Mesendoderm (in vitro differentiated cells): ENCODE measurements around the gene FUNDC1. TPM values are rescaled to one million over a fixed set of nuclear protein-coding genes. Genes with fewer than 3 reads are reported as not detected.

Experiments used
- DNase-seq: peaks from one replicate; pipeline ENCODE4 v3.0.0; 2013
- H2AK5ac ChIP-seq: 2 replicates; pipeline ENCODE4 v1.6.1; 2013; ENCODE audit warnings: low read length, inconsistent platforms
- H2BK120ac ChIP-seq: 2 replicates; pipeline ENCODE4 v1.6.1; 2013; ENCODE audit warnings: low read depth, mild to moderate bottlenecking, low read length, moderate library complexity, mixed read lengths
- H2BK15ac ChIP-seq: replicated peaks from 2 replicates; pipeline ENCODE4 v1.6.1; 2013; ENCODE audit warnings: low read depth, mild to moderate bottlenecking, moderate library complexity
- H2BK5ac ChIP-seq: 2 replicates; pipeline ENCODE4 v1.6.1; 2013; ENCODE audit warnings: low read length, inconsistent platforms
- H3K18ac ChIP-seq: 2 replicates; pipeline ENCODE4 v1.6.1; 2013; ENCODE audit warnings: mild to moderate bottlenecking, low read length, mixed read lengths
- H3K23ac ChIP-seq: one replicate; pipeline ENCODE4 v1.6.1; 2013; ENCODE audit warnings: low read length
- H3K27ac ChIP-seq: 2 replicates; pipeline ENCODE4 v1.5.1; 2013; ENCODE audit warnings: low read depth, mild to moderate bottlenecking, inconsistent platforms, low read length, moderate library complexity
- H3K27me3 ChIP-seq: 2 replicates; pipeline ENCODE4 v1.6.1; 2013; ENCODE audit warnings: low read length, control low read depth, mild to moderate bottlenecking, inconsistent platforms; ENCODE audit not compliant: insufficient read depth, poor library complexity
- H3K36me3 ChIP-seq: 2 replicates; pipeline ENCODE4 v1.6.1; 2013; ENCODE audit warnings: low read length, inconsistent platforms; ENCODE audit not compliant: control insufficient read depth, insufficient read depth
- H3K4ac ChIP-seq: one replicate; pipeline ENCODE4 v1.6.1; 2013; ENCODE audit warnings: low read depth, mild to moderate bottlenecking, low read length, moderate library complexity
- H3K4me1 ChIP-seq: 2 replicates; pipeline ENCODE4 v1.6.1; 2013; ENCODE audit warnings: low read depth, low read length, inconsistent platforms; ENCODE audit not compliant: control insufficient read depth
- H3K4me2 ChIP-seq: 2 replicates; pipeline ENCODE4 v1.6.1; 2013; ENCODE audit warnings: low read length
- H3K4me3 ChIP-seq: 2 replicates; pipeline ENCODE4 v1.5.1; 2013; ENCODE audit warnings: mild to moderate bottlenecking, low read length
- H3K56ac ChIP-seq: one replicate; pipeline ENCODE4 v1.6.1; 2013; ENCODE audit warnings: low read length
- H3K79me1 ChIP-seq: 2 replicates; pipeline ENCODE4 v1.6.1; 2013; ENCODE audit warnings: low read length, inconsistent platforms
- H3K79me2 ChIP-seq: 2 replicates; pipeline ENCODE4 v1.6.1; 2013; ENCODE audit warnings: mild to moderate bottlenecking, low read length; ENCODE audit not compliant: control insufficient read depth, insufficient read depth
- H3K9ac ChIP-seq: 2 replicates; pipeline ENCODE4 v1.6.1; 2013; ENCODE audit warnings: low read length, inconsistent platforms
- H4K5ac ChIP-seq: one replicate; pipeline ENCODE4 v1.6.1; 2013; ENCODE audit warnings: low read length
- H4K8ac ChIP-seq: one replicate; pipeline ENCODE4 v1.6.1; 2013; ENCODE audit warnings: low read depth, mild to moderate bottlenecking, control low read depth, low read length, moderate library complexity
- WGBS: extraction: QIAGEN DNeasy Blood & Tissue Kit; methylation state at CpG from one replicate; pipeline ENCODE4 v1.1.7; 2013; ENCODE audit warnings: low lambda C conversion rate, missing lambda C conversion rate; ENCODE audit not compliant: insufficient coverage; ENCODE audit errors: extremely low coverage; 5-methylcytosine and 5-hydroxymethylcytosine counted together
- polyA plus RNA-seq, 2 experiments: library from polyadenylated mRNA; stranded (reverse); fragments of 200-250 nt; gene quantifications; one replicate each; pipeline ENCODE4 v1.2.3, GENCODE V29; 2013

The FUNDC1 gene, protein sequence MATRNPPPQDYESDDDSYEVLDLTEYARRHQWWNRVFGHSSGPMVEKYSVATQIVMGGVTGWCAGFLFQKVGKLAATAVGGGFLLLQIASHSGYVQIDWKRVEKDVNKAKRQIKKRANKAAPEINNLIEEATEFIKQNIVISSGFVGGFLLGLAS
- 23.3 TPM for polyA plus RNA-seq (2013, experiment 1 of 2)
- polyA plus RNA-seq (2013, experiment 2 of 2) = 25.0 TPM

DNA sequence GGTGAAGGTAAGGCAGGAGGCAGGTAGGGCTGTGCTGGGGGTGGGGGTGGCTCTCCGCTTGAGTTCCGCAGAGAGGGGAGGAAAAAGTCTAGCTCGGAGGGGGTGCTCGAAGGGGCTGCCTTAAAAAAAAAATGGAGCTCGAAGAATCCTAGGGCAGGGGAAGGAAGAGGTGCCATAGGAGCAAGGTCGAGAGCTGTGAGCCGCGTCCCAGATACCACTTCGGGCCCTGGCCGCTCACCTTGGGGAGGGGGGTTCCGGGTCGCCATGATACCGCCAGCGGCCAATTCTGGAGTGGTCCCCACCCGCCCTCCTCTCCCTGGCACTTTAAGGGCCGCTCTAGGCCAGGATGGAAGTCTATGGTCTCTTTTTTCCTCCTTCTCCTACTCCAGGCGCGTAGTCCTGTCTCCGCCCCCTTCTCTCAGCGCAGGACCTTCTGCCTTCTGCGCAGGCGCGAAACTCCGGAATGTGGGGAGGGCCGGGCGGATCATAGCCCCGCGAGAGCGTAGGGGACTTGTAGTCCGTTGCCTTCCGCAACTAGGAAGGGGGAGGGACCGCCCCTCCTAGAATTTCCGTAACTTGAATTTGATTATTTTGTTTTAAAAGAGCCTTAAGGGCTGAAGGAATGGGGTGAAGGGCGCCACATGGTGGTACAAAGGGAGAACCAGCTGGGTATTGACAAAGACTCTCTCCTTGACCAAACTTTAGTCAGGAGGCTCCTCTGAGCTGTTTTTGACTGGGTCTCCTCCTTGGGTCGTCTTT lies at the start of gene FUNDC1:
FUNDC1 (minus strand) TSS at position 293 of the 759 bp plus-strand sequence; CDS start at position 266, 27 bp downstream.
- H3K4me2 ChIP-seq = peak within 1 kb of the TSS; percentile 54
- H2AK5ac ChIP-seq = no peak within 1 kb of the TSS
- H3K79me1 ChIP-seq = no peaks in the 10 kb centered on the region
- H4K8ac ChIP-seq = peak within 1 kb of the TSS; percentile 41
- no peak within 1 kb of the TSS for H3K4ac ChIP-seq
- H3K18ac ChIP-seq = peak within 1 kb of the TSS; percentile 61
- no peaks in the 10 kb centered on the region for H3K4me1 ChIP-seq
- no peak within 1 kb of the TSS for H2BK15ac ChIP-seq
- whole genome bisulfite sequencing = no CpG with 5 or more reads among the region's 35 CpGs
- no peak within 1 kb of the TSS for H3K23ac ChIP-seq
- peak within 1 kb of the TSS; percentile 84 for H3K56ac ChIP-seq
- H3K27ac ChIP-seq = no peak within 1 kb of the TSS
- H3K27me3 ChIP-seq = no peaks in the 10 kb centered on the region
- H3K36me3 ChIP-seq = no peaks in the 10 kb centered on the region
- DNase-seq = peak; percentile 98
- H3K4me3 ChIP-seq = peak within 1 kb of the TSS; percentile 60
- H2BK120ac ChIP-seq = no peak within 1 kb of the TSS
- H4K5ac ChIP-seq = no peak within 1 kb of the TSS
- H2BK5ac ChIP-seq = no peak within 1 kb of the TSS
- H3K9ac ChIP-seq = peak within 1 kb of the TSS; percentile 79
- H3K79me2 ChIP-seq = no peaks in the 10 kb centered on the region

DNA sequence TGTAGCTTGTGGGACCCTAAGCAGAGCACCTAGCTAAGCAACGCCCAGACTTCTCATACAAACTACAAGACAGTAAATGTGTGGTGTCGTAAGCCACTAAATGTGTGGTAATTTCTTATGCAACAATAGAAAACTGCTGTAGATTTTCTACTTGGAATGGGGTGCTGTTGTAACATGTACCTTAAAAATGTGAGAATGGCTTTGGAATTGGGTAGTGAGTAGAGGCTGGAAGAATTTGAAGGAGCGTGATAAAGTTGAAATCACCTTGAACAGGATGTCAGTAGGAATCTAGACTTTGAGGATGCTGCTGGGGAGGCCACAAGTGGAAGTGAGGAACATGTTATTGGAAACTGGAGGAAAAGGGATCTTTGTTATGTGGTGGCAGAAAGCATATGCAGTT lies 43.2 kb upstream of the FUNDC1 start:
- no peaks in the 10 kb centered on the region for H3K79me2 ChIP-seq
- H3K27ac ChIP-seq = no peak overlapping the region
- DNase-seq = no peak
- H3K23ac ChIP-seq = no peak overlapping the region
- no peak overlapping the region for H3K56ac ChIP-seq
- no peak overlapping the region for H2BK5ac ChIP-seq
- no peak overlapping the region for H3K4ac ChIP-seq
- H3K4me2 ChIP-seq = no peak overlapping the region
- no peaks in the 10 kb centered on the region for H3K4me1 ChIP-seq
- H4K8ac ChIP-seq = no peak overlapping the region
- H4K5ac ChIP-seq = no peak overlapping the region
- no peak overlapping the region for H3K18ac ChIP-seq
- no peak overlapping the region for H2AK5ac ChIP-seq
- WGBS = no CpG with 5 or more reads among the region's 3 CpGs
- H3K36me3 ChIP-seq = no peaks in the 10 kb centered on the region
- H3K4me3 ChIP-seq = no peak overlapping the region
- H3K79me1 ChIP-seq = no peaks in the 10 kb centered on the region
- H3K9ac ChIP-seq = no peak overlapping the region
- H3K27me3 ChIP-seq = no peaks in the 10 kb centered on the region
- H2BK15ac ChIP-seq = no peak overlapping the region
- H2BK120ac ChIP-seq = no peak overlapping the region

DNA sequence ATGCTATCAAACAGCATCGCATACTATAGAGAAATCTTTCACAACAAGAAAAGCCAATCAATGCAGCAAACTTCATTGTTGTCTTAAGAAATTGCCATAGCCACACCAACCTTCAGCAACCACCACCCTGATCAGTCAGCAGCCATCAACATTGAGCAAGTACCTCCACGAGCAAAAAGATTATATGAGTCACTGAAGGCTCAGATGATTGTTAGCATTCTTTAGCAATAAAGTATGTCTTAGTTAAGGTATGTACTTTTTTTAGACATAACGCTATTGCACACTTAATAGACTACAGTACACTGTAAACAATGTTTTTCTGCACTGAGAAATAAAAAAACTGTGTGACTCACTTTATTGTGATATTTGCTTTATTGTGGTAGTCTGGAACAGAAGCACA lies 37.8 kb upstream of the FUNDC1 start:
- no CpG with 5 or more reads among the region's 3 CpGs for WGBS

DNA sequence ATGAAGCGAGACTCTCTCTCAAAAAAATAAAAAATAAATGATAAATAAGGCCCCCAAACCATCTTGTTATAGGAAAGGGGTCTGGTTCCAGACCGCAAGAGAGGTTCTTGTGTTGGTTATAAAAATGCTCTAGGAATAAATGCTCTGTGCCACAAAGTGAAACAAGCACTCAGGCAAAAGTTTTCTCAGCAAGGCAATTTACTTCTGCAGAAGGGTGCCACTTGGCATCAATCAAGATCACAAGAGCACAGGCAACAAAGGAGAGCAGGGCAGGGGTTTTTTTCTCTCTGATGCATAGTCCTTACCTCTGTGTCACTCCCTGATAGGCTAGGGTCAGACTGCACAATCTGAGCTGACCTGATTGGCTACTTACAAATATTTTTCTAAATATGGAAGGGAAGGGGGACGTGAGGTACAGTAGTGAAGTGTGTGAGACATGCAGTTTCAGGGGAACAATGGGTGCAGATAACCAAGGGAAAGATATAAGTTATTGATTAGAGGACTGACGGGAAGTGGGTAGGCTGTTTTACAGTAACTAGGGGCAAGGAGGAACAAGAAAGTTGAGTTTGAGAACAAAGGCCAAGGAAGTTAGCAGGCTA lies 29.8 kb upstream of the FUNDC1 start:
- no peaks in the 10 kb centered on the region for H3K27me3 ChIP-seq
- H3K56ac ChIP-seq = no peak overlapping the region
- H2BK5ac ChIP-seq = no peak overlapping the region
- no peak overlapping the region for H3K4me3 ChIP-seq
- no peaks in the 10 kb centered on the region for H3K79me1 ChIP-seq
- H3K27ac ChIP-seq = no peak overlapping the region
- H4K8ac ChIP-seq = no peak overlapping the region
- H3K4me2 ChIP-seq = no peak overlapping the region
- no peak overlapping the region for H2BK15ac ChIP-seq
- no peaks in the 10 kb centered on the region for H3K79me2 ChIP-seq
- H3K9ac ChIP-seq = no peak overlapping the region
- no CpG with 5 or more reads among the region's 4 CpGs for WGBS
- peak; percentile 0 for DNase-seq
- H3K36me3 ChIP-seq = no peaks in the 10 kb centered on the region
- no peaks in the 10 kb centered on the region for H3K4me1 ChIP-seq
- H2AK5ac ChIP-seq = no peak overlapping the region
- no peak overlapping the region for H4K5ac ChIP-seq
- no peak overlapping the region for H3K18ac ChIP-seq
- H3K23ac ChIP-seq = no peak overlapping the region
- H3K4ac ChIP-seq = no peak overlapping the region
- no peak overlapping the region for H2BK120ac ChIP-seq

More for the DNA sequence above, 37.8 kb upstream of the FUNDC1 start:
- no peak overlapping the region for H4K8ac ChIP-seq
- H3K79me2 ChIP-seq = no peaks in the 10 kb centered on the region
- no peak for DNase-seq
- no peak overlapping the region for H3K4me3 ChIP-seq
- no peak overlapping the region for H3K9ac ChIP-seq
- no peak overlapping the region for H2AK5ac ChIP-seq
- no peaks in the 10 kb centered on the region for H3K36me3 ChIP-seq
- H2BK15ac ChIP-seq = no peak overlapping the region
- no peak overlapping the region for H2BK5ac ChIP-seq
- no peak overlapping the region for H2BK120ac ChIP-seq
- H3K23ac ChIP-seq = no peak overlapping the region
- H3K79me1 ChIP-seq = no peaks in the 10 kb centered on the region
- H3K4me2 ChIP-seq = no peak overlapping the region
- H3K4ac ChIP-seq = no peak overlapping the region
- H4K5ac ChIP-seq = no peak overlapping the region
- no peaks in the 10 kb centered on the region for H3K27me3 ChIP-seq
- no peaks in the 10 kb centered on the region for H3K4me1 ChIP-seq
- no peak overlapping the region for H3K18ac ChIP-seq
- H3K27ac ChIP-seq = no peak overlapping the region
- no peak overlapping the region for H3K56ac ChIP-seq

DNA sequence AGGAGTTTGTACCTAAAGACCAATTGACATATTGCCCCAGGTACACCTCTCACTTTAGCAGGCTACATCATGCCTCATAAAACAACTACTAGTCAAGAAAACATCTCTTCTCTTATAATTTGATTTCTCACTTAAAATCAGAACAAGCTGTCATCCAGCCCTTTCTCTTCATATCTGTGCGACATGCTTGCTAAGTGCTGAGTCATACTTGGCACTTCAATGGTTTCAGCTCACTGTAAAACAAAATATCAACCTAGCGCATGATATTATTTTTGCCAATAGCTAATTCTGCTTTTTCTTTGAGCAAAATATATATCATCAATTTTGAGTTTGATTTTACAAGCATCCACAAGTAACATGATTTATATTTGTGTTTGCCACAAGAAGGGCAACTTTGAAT lies 27.9 kb upstream of the FUNDC1 start:
- H3K79me1 ChIP-seq = no peaks in the 10 kb centered on the region
- no peak overlapping the region for H3K4me2 ChIP-seq
- no peak overlapping the region for H3K23ac ChIP-seq
- no peak overlapping the region for H3K27ac ChIP-seq
- no peaks in the 10 kb centered on the region for H3K4me1 ChIP-seq
- no CpG with 5 or more reads among the region's 2 CpGs for WGBS
- H3K36me3 ChIP-seq = no peaks in the 10 kb centered on the region
- no peak overlapping the region for H3K9ac ChIP-seq
- no peaks in the 10 kb centered on the region for H3K79me2 ChIP-seq
- H2BK120ac ChIP-seq = no peak overlapping the region
- no peak overlapping the region for H2AK5ac ChIP-seq
- H4K5ac ChIP-seq = no peak overlapping the region
- no peak overlapping the region for H3K18ac ChIP-seq
- no peak overlapping the region for H3K4ac ChIP-seq
- no peak overlapping the region for H3K4me3 ChIP-seq
- no peaks in the 10 kb centered on the region for H3K27me3 ChIP-seq
- DNase-seq = peak; percentile 0
- no peak overlapping the region for H2BK15ac ChIP-seq
- H4K8ac ChIP-seq = no peak overlapping the region
- H2BK5ac ChIP-seq = no peak overlapping the region
- no peak overlapping the region for H3K56ac ChIP-seq
